Putamen (tissue), 1 donor: ENCODE measurements around the gene OR1M1.

ENCODE experiments used
- DNase-seq: peaks from one replicate; pipeline ENCODE4 v3.0.0-alpha.2; 2016; ENCODE audit warnings: low spot score

OR1M1 gene

DNA sequence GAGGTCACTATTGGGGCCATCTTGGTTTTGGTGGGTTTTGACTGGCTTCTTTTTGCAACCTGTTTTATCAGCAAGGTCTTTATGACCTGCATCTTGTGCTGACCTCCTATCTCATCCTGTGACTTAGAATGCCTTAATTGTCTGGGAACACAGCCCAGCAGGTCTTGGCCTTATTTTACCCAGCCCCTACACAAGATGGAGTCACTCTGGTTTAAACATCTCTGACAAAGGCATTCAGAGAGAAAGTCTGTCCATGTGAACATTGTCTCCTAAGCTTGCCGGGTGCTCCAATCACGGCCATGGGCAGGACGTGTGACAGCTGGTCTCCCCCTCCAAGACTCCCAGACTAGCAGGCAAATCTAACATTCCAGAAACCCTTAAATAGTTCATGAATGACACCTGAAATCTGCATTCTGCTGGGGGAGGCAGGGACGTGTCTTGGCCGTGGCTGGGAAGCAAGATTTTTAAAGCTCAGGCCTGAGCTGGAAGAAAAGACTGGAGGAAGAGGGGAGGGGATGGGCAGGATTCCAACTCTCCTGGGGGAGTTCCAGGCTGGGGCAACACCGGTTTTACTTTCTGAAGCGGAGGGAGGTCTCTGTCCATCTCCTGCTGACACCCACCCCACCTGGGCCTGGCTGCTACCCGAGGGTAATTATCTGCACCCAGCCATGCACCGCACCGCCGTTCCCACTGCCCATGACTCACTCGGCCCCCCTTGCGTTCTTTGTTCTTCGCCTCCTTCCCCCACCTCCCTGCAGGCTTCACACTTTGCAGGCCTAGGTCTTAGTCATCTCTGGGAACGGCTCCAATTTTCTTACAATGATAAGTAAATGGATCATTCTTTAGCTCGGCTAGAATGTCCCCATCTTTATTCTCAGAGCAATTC, 11.6 kb upstream of the OR1M1 start:
- DNase-seq: peak; percentile 18

DNA sequence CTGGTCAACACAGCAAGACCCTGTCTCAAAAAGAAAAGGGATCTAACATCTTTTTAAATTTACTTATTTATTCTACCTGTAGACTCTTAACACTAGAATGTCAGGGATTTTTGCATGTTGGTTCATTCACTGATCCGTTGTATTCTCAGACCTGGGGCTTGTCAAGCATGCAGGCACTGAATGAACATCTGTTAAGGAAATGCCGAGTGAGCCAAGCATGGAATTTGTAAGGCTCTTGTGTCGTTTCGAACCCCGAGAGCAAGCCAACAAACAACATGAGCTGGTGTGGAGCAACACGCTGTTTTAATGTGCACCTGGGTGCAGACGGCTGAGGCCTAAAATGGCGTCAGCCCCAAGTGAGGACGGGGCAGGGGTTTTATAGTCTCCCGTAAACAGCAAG, 10.0 kb upstream of the OR1M1 start:
- no peak for DNase-seq

DNA sequence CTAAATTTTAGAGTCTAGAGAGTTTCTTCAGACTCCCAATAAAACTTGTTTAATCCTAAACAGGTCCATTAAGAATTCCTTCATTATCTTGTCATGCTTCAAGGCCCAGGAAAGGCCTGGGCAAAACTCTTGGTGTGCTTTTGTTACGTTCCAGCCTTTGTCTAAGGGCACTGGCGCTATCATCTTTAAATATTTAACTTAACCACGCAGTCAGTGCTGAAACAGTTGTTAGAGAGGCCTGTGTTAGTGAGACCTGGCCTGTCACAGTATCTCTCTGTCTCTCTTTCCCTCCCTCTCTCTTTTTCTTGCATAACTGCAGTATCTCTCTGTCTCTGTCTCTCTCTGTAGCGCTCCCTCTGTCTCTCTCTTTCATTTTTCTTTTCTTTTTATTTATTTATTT, 8.2 kb upstream of the OR1M1 start:
- no peak for DNase-seq

DNA sequence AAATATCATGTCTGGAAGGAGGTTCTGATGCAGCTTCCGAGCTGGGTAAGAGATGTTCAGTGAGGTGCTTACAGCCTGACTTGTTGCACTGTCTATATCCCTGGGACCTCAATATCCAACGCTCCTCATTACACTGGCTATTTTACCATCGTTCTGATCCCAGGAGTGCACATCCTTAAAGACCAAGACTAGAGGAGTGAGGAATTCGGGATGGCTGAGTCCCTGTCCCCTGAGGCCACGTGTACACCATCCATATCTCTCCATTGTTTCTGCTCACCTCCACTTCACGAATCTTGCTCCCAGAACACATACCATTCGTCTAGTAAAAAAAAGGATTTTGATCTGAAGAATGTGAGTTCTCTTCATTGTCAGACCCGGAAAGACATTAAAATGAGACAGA, 20.5 kb downstream of the OR1M1 start, which contains the start of gene OR7G2:
TSS of gene OR7G2 (minus strand) at position 101 of the 400 bp plus-strand sequence. CDS start 4,232 bp downstream, outside the sequence.
- DNase-seq: no peak

DNA sequence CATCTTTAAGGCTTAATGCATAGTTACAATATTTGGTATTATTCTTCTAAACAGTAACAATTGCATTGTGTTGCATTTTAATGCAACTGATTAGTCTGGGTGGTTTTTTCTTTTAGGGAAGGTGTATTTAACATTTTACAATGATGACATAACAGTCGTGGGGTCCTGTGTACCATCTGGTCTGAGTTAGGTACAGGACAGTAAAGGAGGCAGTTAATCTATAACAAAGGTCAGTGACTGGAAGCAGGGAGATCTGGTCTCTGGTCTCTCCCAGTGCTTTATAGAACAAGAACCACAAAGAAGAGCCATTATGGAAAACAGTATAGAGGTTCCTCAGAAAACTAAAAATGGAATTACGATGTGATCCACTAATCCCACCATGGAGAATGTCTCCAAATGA, 23.1 kb downstream of the OR1M1 start:
- DNase-seq: no peak

DNA sequence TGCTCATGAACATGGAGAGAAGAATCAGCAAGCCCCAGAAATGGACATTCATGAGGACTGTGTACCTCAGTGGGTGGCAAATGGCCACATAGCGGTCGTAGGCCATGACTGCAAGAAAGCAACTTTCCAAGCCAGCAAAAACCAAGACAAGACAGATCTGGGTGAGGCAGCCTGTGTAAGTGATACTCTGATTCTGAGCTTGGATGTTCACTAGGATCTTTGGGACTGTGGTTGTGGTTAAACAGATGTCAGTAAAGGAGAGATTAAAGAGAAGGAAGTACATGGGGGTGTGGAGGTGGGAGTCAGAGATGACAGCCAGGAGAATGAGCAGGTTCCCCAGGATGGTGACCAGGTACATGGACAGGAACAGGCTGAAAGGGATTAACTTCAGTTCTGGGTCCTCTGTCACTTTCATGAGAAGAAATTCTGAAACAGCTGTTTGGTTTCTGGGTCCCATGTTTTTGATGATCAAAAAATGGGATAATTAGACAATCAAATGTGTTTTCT, 28.5 kb downstream of the OR1M1 start, which contains the start of gene OR7G1:
TSS of gene OR7G1 (minus strand) at position 457 of the 507 bp plus-strand sequence. CDS start at position 457, 0 bp downstream.
- no peak for DNase-seq

DNA sequence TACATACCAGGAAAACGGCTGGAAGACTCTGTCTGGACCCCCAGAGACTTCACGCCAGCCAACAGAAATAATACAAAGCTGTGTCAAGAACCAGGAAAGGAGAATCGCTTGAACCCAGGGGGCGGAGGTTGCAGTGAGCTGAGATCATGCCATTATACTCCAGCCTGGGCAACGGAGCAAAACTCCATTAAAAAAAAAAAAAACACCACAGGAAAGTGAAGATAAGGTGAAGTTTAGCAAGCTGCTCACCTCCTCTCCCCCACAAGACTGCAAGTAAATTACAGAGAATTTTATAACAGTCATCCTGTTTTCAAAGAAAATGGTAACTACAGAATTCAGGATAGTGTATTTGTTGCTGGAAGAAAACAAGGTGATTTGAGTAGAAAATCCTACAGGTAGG, 29.7 kb downstream of the OR1M1 start:
- no peak for DNase-seq

DNA sequence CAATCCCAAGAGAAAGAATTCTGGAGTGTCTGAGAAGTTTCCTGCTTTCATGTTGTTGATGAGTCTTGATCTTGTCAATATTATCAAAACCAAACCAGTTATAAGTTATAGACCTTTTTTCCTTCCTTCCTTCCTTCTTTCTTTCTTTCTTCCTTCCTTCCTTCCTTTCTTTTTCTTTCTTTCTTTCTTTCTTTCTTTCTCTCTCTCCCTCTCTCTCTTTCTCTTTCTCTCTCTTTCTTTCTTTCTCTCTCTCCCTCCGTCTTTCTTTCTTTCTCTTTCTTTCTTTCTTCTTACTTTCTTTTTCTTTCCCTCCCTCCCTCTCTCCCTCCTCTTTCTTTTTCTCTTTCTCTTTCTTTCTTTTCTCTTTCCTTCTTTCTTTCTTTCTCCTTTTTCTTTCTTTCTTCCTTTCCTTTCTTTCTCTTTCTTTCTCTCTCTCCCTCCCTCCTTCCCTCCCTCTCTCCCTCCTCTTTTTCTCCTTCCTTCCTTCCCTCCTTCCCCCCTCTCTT, 40.1 kb downstream of the OR1M1 start, which contains the start of gene OR7G3:
TSS of gene OR7G3 (minus strand) at position 51 of the 506 bp plus-strand sequence. CDS start at position 51, 0 bp downstream.
- no peak for DNase-seq

DNA sequence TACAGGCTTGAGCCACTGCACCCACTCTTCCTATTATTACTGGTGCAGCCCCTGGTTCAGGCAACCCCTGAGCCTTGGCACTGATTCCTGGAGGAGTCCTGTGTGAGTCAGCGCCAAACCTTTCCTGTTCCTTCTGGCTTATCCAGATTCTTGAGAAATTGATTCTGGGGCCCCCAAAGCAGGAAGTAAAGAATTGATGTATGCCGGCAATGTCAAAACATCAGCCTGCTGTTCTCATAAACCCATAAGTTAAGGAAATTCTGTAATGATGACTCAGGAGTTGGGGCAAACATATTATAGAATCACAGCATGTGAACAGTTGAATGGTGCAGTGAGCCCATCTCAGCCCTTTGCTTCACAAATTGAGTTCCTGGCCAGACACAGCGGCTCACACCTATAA, 41.3 kb downstream of the OR1M1 start:
- no peak for DNase-seq

DNA sequence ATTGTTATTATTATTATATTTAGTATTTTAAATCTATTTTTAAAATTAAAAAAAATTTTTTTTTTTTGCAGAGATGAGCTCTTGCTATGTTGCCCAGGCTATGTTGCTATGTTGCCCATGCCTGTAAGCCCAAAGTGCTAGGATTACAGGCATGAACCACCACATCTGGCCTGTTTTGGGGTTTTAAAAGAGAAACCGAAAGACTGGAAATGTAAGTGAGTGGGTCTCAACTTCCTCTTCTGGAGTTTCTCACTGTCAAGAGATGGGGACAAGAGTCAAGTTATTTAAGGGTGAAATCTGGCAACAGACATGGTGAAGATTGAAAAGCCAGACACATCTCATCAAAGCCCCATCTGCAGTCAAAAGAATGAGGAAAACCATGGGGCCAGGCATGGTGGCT, 44.1 kb downstream of the OR1M1 start:
- DNase-seq: no peak

DNA sequence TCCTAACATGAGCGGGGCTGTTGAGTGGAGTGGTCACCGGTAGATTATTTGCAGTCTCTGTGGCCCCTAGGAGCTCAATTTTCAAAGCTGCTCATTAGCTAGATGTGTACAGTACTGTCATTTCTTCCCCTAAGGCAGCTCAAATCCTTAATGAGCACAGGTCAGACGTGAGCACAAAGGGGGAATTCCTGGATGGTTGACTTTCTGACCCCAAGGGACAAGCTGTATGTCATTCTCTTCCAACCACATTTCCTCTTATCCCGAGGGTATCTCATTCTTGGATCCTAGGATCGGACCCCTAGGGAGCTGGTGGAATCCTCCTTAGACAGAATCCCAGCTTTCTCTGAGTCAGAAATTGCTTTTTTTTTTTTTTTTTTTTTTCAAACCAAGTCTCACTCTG, 45.6 kb downstream of the OR1M1 start:
- no peak for DNase-seq

DNA sequence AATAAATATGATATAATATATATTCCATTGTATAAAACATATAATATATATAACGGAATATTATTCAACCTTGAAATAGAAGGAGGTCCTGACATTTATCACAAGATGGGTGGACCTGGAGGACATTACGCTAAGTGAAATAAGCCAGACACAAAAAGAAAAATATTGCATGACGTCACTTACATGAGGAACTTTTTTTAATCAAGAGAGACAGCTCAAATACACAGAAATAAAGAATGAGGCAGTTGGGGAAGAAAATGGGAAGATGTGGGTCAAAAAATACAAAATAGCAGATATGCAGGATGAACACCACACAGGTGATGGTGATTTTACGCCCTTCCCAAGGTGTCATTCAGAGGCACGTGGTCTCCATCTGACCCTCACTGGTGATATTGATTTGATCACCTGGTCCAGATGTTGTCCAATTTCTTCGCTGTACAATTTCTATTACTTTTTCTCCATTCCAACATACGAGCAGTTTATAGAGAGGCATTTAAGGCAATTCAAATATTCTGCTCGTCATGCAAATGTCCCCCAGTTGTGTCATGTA, 52.8 kb downstream of the OR1M1 start:
- DNase-seq: no peak

DNA sequence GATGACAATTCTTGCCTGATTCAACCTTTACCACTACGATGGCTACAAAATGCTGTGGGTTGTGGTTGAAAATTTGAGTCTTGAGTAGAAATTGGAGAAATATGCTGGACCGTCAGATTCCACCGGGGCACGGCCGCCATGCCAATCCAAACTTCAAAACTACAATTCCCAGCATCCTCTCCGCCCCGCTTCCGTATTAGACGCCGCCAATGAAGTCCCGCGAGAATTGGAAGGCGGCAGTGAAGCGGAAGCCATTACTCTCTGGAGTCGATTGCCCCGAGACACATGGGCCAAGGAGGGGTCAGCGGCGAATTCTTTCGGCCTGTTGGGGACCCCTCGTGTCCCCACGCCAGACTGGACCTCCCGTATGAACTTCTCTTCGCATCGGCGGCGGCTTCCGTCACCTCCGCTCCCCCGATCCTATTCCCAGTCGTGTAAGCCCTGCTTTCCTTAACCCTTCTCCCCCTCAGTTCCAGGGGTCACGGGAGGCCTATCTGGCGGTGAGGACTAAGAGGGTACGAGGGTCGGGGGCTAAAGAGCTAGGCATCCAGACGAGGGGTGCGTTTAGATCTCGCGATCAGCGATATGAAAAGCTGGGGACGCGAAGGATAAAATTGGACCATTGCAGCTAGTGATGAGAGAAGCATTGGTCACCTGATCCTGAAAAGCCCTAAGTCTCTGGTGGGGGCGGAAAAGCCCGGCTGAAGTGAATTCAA, 53.5 kb downstream of the OR1M1 start, which contains the start of gene ZNF317:
TSS of gene ZNF317 (plus strand) at position 239 of the 716 bp plus-strand sequence. CDS start 15,620 bp downstream, outside the sequence.
- DNase-seq: peak; percentile 93

DNA sequence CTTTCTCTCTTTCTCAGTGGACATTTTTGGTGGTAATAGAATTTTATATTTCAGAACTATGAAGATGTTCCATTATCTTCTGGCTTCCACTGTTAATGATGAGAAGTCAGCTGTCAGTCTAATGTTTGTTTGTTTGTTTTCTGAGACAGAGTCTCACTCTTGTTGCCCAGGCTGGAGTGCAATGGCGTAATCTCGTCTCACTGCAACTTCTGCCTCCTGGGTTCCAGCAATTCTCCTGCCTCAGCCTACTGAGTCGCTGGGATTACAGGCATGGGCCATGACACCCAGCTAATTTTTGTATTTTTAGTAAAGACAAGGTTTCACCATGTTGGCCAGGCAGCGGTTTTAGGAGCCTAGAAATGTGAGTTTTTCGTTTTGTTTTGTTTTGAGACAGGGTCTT, 58.1 kb downstream of the OR1M1 start:
- DNase-seq: no peak
